GM12872 (cell line): ENCODE data around the gene PRKAA1.

ENCODE experiments used
- CTCF ChIP-seq: IDR thresholded peaks from 3 replicates; pipeline ENCODE4 v1.5.1; 2011; ENCODE audit warnings: low read depth, mild to moderate bottlenecking, low read length, moderate library complexity; ENCODE audit not compliant: insufficient read depth

PRKAA1 gene

GRCh38 chr5:40762705-40763104 is 35.5 kb downstream of the PRKAA1 start:
- TF ChIP-seq CTCF: no peak

- TF ChIP-seq CTCF: no peak
Measured at GRCh38 chr5:40757400-40757799, 40.8 kb downstream of the PRKAA1 start.

- peak; percentile 70 for TF ChIP-seq CTCF
Measured at GRCh38 chr5:40755407-40756365, 42.5 kb downstream of the PRKAA1 start, which contains the start of gene TTC33. TTC33 (minus strand) TSS chr5:40755961; CDS start chr5:40747018, 8,943 bp downstream.

GRCh38 chr5:40755093-40755406 is 43.1 kb downstream of the PRKAA1 start:
- TF ChIP-seq CTCF: peak; percentile 81

GRCh38 chr5:40754381-40755092 is 43.6 kb downstream of the PRKAA1 start:
- no peak for TF ChIP-seq CTCF

GRCh38 chr5:40746703-40747102 is 51.5 kb downstream of the PRKAA1 start:
- no peak for TF ChIP-seq CTCF

GRCh38 chr5:40743771-40744170 is 54.4 kb downstream of the PRKAA1 start:
- no peak for TF ChIP-seq CTCF
